GM12878 (cell line): ENCODE measurements around the gene CREB3L1.
A peak's percentile ranks its signal among the peaks of the same experiment; 100 is the strongest.

ENCODE experiments used
- BCL3 ChIP-seq: IDR thresholded peaks from 2 replicates; pipeline ENCODE4 v1.6.1; 2011; ENCODE audit warnings: borderline replicate concordance, low read depth, mild to moderate bottlenecking, moderate library complexity, low read length; ENCODE audit not compliant: insufficient read depth, poor library complexity, severe bottlenecking
- CTCF ChIP-seq, 3 experiments: IDR thresholded peaks in 2 of 3; conservative IDR thresholded peaks in 1 of 3; 2 replicates each; pipeline ENCODE4 v1.5.1; 2011; ENCODE audit warnings: low read depth in 3 of 3, low read length in 3 of 3, mild to moderate bottlenecking in 3 of 3, control low read depth in 2 of 3, moderate library complexity in 2 of 3, inconsistent platforms in 1 of 3, mixed read lengths in 1 of 3; ENCODE audit not compliant: control insufficient read depth in 2 of 3, insufficient read depth in 1 of 3; ENCODE audit errors: extremely low read depth in 1 of 3
- NRF1 ChIP-seq: conservative IDR thresholded peaks from 2 replicates; pipeline ENCODE4 v1.6.1; 2011; ENCODE audit warnings: mild to moderate bottlenecking, low read depth, low read length, improper control_type of control experiment
- PBX3 ChIP-seq: IDR thresholded peaks from 2 replicates; pipeline ENCODE4 v1.6.1; 2011; ENCODE audit warnings: mild to moderate bottlenecking, low read depth, low read length, moderate library complexity; ENCODE audit not compliant: insufficient replicate concordance
- POLR2A ChIP-seq: IDR thresholded peaks from 2 replicates; pipeline ENCODE4 v1.6.1; 2011; ENCODE audit warnings: low read depth, mild to moderate bottlenecking, low read length
- RAD51 ChIP-seq: fragments of 450-650 bp; IDR thresholded peaks from 2 replicates; pipeline ENCODE4 v1.6.1; 2016; ENCODE audit warnings: moderate library complexity, mild to moderate bottlenecking, inconsistent platforms
- RCOR1 ChIP-seq: conservative IDR thresholded peaks from 2 replicates; pipeline ENCODE4 v1.6.1; 2012; ENCODE audit warnings: low read depth, low read length, improper control_type of control experiment
- SMARCA5 ChIP-seq: fragments of 450-650 bp; IDR thresholded peaks from 2 replicates; pipeline ENCODE4 v1.6.1; 2017; ENCODE audit warnings: mild to moderate bottlenecking
- SMC3 ChIP-seq: IDR thresholded peaks from 2 replicates; pipeline ENCODE4 v1.6.1; 2011; ENCODE audit warnings: low read length, improper control_type of control experiment, borderline replicate concordance
- SREBF2 ChIP-seq: IDR thresholded peaks from 2 replicates; pipeline ENCODE4 v1.6.1; 2012; ENCODE audit warnings: mild to moderate bottlenecking, low read length
- ZBTB4 ChIP-seq: fragments of 450-650 bp; formaldehyde crosslinking; IDR thresholded peaks from 2 replicates; pipeline ENCODE4 v1.4.0; 2022; ENCODE audit warnings: mild to moderate bottlenecking, moderate library complexity
- ZNF592 ChIP-seq: fragments of 450-650 bp; IDR thresholded peaks from 2 replicates; pipeline ENCODE4 v1.6.1; 2017; ENCODE audit warnings: mild to moderate bottlenecking, moderate library complexity

- TF ChIP-seq SMARCA5: no peak
- peak; percentile 32; the same call in 1 of the 2 replicates for TF ChIP-seq POLR2A
- TF ChIP-seq RAD51: no peak
- TF ChIP-seq PBX3: no peak
- TF ChIP-seq CTCF (IDR thresholded peaks at IDR 0.05 in 2 of 3, conservative IDR thresholded peaks at IDR 0.05 in 1 of 3; ENCODE audit: control insufficient read depth in 2 of 3, extremely low read depth in 1 of 3, insufficient read depth in 1 of 3, low read depth in 3 of 3, low read length in 3 of 3): no peak
- TF ChIP-seq ZNF592: no peak
- TF ChIP-seq ZBTB4 (CRISPR knock-in tag): no peak
- no peak for TF ChIP-seq RCOR1
- TF ChIP-seq BCL3: no peak
- no peak for TF ChIP-seq NRF1
- no peak for TF ChIP-seq SMC3
- no peak for TF ChIP-seq SREBF2
These were observed 18.0 kb downstream of the CREB3L1 start for GRCh38 chr11:46295312-46296058.
